Activated CD8-positive, alpha-beta memory T cell treated with anti-CD3 and anti-CD28 coated beads, Interleukin-2, amount 50 U/mL, for 48 hours (primary cell): ENCODE results near the gene DOP1B.
"Not testable (repeated sequence)": the region's sequence is repeated elsewhere in the genome, so short reads cannot be mapped to it uniquely, and the experiment has no call there.

Experiments
- DNase-seq: peaks from one replicate; pipeline ENCODE4 v3.0.0-alpha.2; 2020

Gene DOP1B, protein sequence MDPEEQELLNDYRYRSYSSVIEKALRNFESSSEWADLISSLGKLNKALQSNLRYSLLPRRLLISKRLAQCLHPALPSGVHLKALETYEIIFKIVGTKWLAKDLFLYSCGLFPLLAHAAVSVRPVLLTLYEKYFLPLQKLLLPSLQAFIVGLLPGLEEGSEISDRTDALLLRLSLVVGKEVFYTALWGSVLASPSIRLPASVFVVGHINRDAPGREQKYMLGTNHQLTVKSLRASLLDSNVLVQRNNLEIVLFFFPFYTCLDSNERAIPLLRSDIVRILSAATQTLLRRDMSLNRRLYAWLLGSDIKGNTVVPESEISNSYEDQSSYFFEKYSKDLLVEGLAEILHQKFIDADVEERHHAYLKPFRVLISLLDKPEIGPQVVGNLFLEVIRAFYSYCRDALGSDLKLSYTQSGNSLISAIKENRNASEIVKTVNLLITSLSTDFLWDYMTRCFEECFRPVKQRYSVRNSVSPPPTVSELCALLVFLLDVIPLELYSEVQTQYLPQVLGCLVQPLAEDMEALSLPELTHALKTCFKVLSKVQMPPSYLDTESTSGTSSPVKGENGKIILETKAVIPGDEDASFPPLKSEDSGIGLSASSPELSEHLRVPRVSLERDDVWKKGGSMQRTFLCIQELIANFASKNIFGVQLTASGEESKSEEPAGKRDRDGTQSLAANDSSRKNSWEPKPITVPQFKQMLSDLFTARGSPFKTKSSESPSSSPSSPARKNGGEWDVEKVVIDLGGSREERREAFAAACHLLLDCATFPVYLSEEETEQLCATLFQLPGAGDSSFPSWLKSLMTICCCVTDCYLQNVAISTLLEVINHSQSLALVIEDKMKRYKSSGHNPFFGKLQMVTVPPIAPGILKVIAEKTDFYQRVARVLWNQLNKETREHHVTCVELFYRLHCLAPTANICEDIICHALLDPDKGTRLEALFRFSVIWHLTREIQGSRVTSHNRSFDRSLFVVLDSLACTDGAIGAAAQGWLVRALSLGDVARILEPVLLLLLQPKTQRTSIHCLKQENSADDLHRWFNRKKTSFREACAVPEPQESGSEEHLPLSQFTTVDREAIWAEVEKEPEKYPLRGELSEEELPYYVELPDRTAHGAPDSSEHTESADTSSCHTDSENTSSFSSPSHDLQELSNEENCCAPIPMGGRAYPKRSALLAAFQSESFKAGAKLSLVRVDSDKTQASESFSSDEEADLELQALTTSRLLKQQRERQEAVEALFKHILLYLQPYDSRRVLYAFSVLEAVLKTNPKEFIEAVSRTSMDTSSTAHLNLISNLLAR (N-terminal part only)

GRCh38 chr21:36156815-36157670 is at the start of gene DOP1B:
DOP1B (plus strand) TSS chr21:36156824; CDS start chr21:36164734, 7,910 bp downstream.
- peak; percentile 74 for DNase-seq

- DNase-seq, result no peak
Measured at GRCh38 chr21:36109868-36110267, 46.8 kb upstream of the DOP1B start.

DNA sequence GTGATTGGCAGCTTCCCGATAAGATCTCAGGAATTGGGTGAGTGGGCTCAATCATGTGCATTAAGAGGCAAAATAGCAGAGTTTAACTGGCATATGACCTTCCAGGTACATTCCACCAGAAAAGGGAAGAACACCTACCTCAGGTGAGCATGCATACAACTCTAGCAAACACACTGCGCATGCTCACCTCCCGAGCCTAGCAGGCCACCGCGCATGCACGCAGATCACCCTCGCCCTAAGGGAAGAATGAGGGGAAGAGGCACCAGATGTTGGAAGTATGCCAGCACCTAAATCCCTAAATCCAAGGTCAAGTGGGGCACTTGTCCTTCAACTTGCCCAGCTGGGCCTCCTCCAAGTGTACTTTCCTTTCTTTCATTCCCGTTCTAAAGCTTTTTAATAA is 45.4 kb upstream of the DOP1B start:
- no peak for DNase-seq

GRCh38 chr21:36113647-36114428 is 42.8 kb upstream of the DOP1B start:
- peak; percentile 74 for DNase-seq

DNA sequence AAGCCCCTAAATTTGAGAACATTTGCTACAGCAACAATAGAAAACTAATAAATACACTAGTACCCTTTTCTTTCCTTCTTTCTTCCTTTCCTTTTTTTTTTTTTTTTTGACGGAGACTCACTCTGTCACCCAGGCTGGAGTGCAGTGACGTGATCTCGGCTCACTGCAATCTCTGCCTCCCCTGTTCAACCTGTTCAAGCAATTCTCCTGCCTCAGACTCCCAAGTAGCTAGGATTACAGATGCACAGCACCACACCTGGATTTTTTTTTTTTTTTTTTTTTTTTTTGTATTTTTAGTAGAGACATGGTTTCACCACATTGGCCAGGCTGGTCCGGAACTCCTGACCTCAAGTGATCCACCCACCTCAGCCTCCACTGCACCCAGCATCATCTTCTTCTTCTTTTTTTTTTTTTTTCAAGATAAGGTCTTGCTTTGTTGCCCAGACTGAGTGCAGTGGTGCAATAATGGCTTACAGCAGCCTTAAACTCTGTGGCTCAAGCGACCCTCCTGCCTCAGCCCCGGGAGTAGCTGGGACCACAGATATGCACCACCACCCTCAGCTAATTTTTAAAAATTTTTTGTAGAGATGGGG is 41.4 kb upstream of the DOP1B start:
- DNase-seq, result no peak

DNA sequence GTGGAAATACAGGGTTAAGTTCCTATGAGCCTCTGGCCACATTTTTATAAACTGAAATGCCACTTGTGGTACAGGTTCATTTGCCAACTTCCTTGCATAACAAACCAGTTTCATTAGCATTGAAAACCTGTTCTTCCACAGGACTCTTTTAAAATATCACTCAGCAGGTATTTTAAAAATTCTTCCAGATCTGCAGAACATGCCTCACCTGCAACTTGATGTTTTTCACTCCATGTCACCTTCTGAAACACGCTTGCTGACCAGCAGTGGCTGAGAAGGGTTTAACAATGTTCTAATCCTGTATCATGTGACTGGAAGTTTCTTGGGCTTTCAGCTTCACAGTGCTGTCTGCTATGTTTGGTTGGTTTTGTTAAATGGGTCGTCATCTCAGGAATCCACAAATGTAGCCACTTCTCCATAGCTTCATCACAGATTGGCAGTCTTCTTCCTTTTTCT is 39.3 kb upstream of the DOP1B start:
- no peak for DNase-seq

GRCh38 chr21:36120304-36120888 is 36.2 kb upstream of the DOP1B start:
- DNase-seq, result no peak

- peak; percentile 34 for DNase-seq
Measured at GRCh38 chr21:36122977-36123376, 33.6 kb upstream of the DOP1B start.

- DNase-seq, result peak; percentile 15
Measured at GRCh38 chr21:36124395-36124794, 32.2 kb upstream of the DOP1B start.

GRCh38 chr21:36125512-36126207 is 31.0 kb upstream of the DOP1B start:
- peak; percentile 64 for DNase-seq

DNA sequence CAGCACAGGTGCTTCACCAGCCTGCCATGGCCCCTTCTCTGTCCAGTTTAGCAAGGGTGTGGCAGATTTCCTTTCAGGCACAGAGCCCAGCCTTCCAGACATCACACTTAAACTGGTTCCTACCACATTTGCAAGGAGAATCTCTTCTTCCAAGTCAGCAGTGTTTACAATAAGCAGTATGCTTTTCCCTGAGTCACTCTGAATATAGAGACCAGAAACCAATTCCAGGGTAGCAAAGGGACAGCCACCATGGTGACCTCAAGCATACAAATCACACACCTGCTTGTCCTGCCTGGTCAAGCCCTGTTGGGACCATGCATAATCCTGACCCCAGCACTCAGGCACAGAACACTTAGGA is 30.4 kb upstream of the DOP1B start:
- DNase-seq, result no peak

DNA sequence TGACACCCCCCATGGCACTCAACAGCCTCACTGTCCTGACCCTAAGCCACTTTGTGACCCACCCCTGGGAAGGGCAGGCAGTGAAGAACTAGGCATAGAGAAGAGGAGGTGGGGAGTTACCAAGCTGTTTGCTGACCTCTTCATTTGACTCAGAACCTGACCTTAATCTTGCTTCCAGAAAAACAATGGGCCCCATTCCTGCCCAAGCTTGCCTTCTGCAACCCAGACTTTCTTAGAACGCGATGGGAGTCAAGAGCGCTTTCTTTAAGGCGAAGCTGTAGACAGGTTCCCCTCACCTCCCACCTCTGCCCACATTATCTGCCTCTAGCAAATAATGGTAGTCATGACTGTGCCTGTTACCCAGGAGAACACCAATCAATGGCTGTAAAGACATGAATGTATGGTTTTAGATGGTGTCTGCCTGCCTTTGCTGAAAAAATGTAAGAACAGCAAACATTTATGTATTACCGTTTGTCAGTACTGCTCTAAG is 30.0 kb upstream of the DOP1B start:
- DNase-seq, result peak; percentile 39

DNA sequence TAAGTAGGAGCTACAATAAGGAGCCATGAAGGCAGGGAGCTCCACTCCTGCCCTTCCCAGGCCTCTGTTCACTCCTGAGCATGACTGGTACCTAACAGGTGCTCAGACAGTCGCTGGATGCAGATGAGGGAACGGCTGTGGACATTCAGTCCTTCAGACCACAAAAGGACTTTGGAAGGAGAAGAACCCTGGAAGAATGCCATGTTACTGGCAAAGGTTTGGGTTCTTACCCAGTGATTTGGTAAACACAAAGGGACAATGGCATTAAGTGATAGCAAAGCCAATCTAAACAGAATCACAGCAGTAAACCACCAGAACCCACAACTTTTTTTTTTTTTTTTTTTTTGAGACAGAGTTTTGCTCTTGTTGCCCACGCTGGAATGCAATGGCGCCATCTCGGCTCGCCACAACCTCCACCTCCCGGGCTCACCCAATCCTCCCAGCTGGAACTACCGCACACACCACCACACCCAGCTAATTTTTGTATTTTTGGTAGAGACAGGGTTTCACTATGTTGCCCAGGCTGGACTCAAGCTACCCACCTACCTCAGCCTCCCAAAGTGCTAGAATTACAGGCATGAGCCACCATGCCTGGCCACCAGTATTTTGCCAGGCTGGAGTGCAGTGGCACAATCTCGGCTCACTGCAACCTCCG is 29.2 kb upstream of the DOP1B start:
- no peak for DNase-seq

GRCh38 chr21:36127977-36128376 is 28.6 kb upstream of the DOP1B start:
- DNase-seq, result no peak

- DNase-seq, result no peak
Measured at GRCh38 chr21:36129219-36129618, 27.4 kb upstream of the DOP1B start.

DNA sequence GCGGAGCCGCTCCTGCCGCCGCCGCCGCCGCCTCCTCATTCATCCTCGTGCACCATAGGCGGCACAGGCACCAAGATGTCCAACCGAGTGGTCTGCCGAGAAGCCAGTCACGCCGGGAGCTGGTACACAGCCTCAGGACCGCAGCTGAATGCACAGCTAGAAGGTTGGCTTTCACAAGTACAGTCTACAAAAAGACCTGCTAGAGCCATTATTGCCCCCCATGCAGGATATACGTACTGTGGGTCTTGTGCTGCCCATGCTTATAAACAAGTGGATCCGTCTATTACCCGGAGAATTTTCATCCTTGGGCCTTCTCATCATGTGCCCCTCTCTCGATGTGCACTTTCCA is 26.2 kb upstream of the DOP1B start:
- not testable (repeated sequence) for DNase-seq

- DNase-seq, result not testable (repeated sequence)
Measured at GRCh38 chr21:36130839-36131238, 25.8 kb upstream of the DOP1B start.

GRCh38 chr21:36132696-36133095 is 23.9 kb upstream of the DOP1B start:
- DNase-seq, result no peak

DNA sequence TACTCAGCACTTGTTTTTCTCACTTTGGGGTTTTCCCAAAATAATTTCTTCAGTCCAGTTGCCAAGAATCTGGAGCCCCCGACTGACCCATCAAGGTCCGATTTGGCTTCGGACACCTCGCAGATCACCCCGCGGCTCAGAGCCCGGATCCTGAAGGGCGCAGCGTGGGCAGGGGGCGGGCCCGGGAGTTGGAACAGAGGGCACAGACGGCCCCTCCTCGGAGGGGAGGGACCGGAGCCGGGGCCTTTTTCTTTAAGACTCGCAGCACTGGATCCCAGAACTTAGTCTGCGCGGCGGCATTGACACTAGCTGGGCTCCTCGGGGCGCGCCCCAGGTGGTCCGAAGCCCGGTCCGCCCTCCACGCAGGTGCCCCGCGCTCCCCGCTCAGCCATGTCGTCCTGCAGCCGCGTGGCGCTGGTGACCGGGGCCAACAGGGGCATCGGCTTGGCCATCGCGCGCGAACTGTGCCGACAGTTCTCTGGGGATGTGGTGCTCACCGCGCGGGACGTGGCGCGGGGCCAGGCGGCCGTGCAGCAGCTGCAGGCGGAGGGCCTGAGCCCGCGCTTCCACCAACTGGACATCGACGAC is 21.7 kb upstream of the DOP1B start, which contains the start of gene CBR3:
Gene CBR3, plus strand, starts transcription at position 277 of the 588 bp plus-strand sequence. Its CDS starts 114 bp downstream, at position 391.
- DNase-seq, result no peak
